Trophoblast cell (in vitro differentiated cells and primary cell): ENCODE results near the gene RIPOR3.
"Not testable (repeated sequence)": the region's sequence is repeated elsewhere in the genome, so short reads cannot be mapped to it uniquely, and the experiment has no call there.

Experiments
- DNase-seq, 2 donors: peaks; one replicate each; pipeline ENCODE4 v3.0.0-alpha.2; 2016
- H2AFZ ChIP-seq: 2 replicates; pipeline ENCODE4 v1.6.1; 2013; ENCODE audit warnings: low read length, moderate library complexity, mild to moderate bottlenecking; ENCODE audit not compliant: insufficient read depth, poor library complexity
- H2AK5ac ChIP-seq: 2 replicates; pipeline ENCODE4 v1.6.1; 2013; ENCODE audit warnings: mild to moderate bottlenecking, low read length
- H2BK120ac ChIP-seq: 2 replicates; pipeline ENCODE4 v1.6.1; 2013; ENCODE audit warnings: low read length, mild to moderate bottlenecking, moderate library complexity; ENCODE audit not compliant: insufficient read depth, poor library complexity
- H2BK12ac ChIP-seq: 2 replicates; pipeline ENCODE4 v1.6.1; 2013; ENCODE audit warnings: mild to moderate bottlenecking, low read length, moderate library complexity
- H2BK5ac ChIP-seq: 2 replicates; pipeline ENCODE4 v1.6.1; 2013; ENCODE audit warnings: low read length, low read depth, moderate library complexity, mild to moderate bottlenecking; ENCODE audit not compliant: poor library complexity
- H3K14ac ChIP-seq: 2 replicates; pipeline ENCODE4 v1.6.1; 2013; ENCODE audit warnings: mild to moderate bottlenecking, low read length
- H3K18ac ChIP-seq: 2 replicates; pipeline ENCODE4 v1.6.1; 2013; ENCODE audit warnings: mild to moderate bottlenecking, low read length
- H3K23ac ChIP-seq: 2 replicates; pipeline ENCODE4 v1.6.1; 2013; ENCODE audit warnings: low read length
- H3K27ac ChIP-seq: 2 replicates; pipeline ENCODE4 v1.5.1; 2013; ENCODE audit warnings: low read depth, mild to moderate bottlenecking, inconsistent platforms, low read length, moderate library complexity
- H3K27me3 ChIP-seq: 2 replicates; pipeline ENCODE4 v1.6.1; 2013; ENCODE audit warnings: inconsistent platforms, mild to moderate bottlenecking, low read length, moderate library complexity; ENCODE audit not compliant: insufficient read depth
- H3K36me3 ChIP-seq, 2 experiments: 1 replicate in 1 of 2; 2 replicates in 1 of 2; pipeline ENCODE4 v1.6.1; 2013; ENCODE audit warnings: low read length in 2 of 2, mild to moderate bottlenecking in 2 of 2, moderate library complexity in 1 of 2; ENCODE audit not compliant: insufficient read depth in 2 of 2, control insufficient read depth in 1 of 2
- H3K4ac ChIP-seq: 2 replicates; pipeline ENCODE4 v1.6.1; 2013; ENCODE audit warnings: low read depth, mild to moderate bottlenecking, low read length, moderate library complexity
- H3K4me1 ChIP-seq, 2 experiments: 1 replicate in 1 of 2; 2 replicates in 1 of 2; pipeline ENCODE4 v1.6.1; 2013; ENCODE audit warnings: low read length in 2 of 2, mild to moderate bottlenecking in 2 of 2, moderate library complexity in 1 of 2; ENCODE audit not compliant: insufficient read depth in 2 of 2, control insufficient read depth in 1 of 2
- H3K4me2 ChIP-seq: 2 replicates; pipeline ENCODE4 v1.6.1; 2013; ENCODE audit warnings: inconsistent platforms, mild to moderate bottlenecking, low read length, moderate library complexity
- H3K4me3 ChIP-seq: 2 replicates; pipeline ENCODE4 v1.5.1; 2013; ENCODE audit warnings: mild to moderate bottlenecking, low read depth, low read length, inconsistent platforms
- H3K79me1 ChIP-seq: one replicate; pipeline ENCODE4 v1.6.1; 2013; ENCODE audit warnings: low read length
- H3K79me2 ChIP-seq: 2 replicates; pipeline ENCODE4 v1.6.1; 2013; ENCODE audit warnings: low read length, mild to moderate bottlenecking; ENCODE audit not compliant: control insufficient read depth, insufficient read depth, poor library complexity
- H3K9ac ChIP-seq: 2 replicates; pipeline ENCODE4 v1.6.1; 2013; ENCODE audit warnings: mild to moderate bottlenecking, low read length
- H3K9me3 ChIP-seq: 2 replicates; pipeline ENCODE4 v1.6.1; 2013; ENCODE audit warnings: low read depth, mild to moderate bottlenecking, control low read depth, inconsistent platforms, low read length; ENCODE audit not compliant: insufficient read depth
- H4K12ac ChIP-seq: 2 replicates; pipeline ENCODE4 v1.6.1; 2013; ENCODE audit warnings: low read depth, mild to moderate bottlenecking, low read length, moderate library complexity
- H4K8ac ChIP-seq: 2 replicates; pipeline ENCODE4 v1.6.1; 2013; ENCODE audit warnings: low read depth, mild to moderate bottlenecking, low read length, moderate library complexity
- H4K91ac ChIP-seq: one replicate; pipeline ENCODE4 v1.6.1; 2013; ENCODE audit warnings: low read depth, mild to moderate bottlenecking, low read length, moderate library complexity
- WGBS: extraction: QIAGEN DNeasy Blood & Tissue Kit; methylation state at CpG from one replicate; pipeline ENCODE4 v1.1.7; 2013; ENCODE audit warnings: missing lambda C conversion rate; ENCODE audit not compliant: insufficient read length, insufficient coverage; ENCODE audit errors: extremely low coverage; 5-methylcytosine and 5-hydroxymethylcytosine counted together

RIPOR3 gene

DNA sequence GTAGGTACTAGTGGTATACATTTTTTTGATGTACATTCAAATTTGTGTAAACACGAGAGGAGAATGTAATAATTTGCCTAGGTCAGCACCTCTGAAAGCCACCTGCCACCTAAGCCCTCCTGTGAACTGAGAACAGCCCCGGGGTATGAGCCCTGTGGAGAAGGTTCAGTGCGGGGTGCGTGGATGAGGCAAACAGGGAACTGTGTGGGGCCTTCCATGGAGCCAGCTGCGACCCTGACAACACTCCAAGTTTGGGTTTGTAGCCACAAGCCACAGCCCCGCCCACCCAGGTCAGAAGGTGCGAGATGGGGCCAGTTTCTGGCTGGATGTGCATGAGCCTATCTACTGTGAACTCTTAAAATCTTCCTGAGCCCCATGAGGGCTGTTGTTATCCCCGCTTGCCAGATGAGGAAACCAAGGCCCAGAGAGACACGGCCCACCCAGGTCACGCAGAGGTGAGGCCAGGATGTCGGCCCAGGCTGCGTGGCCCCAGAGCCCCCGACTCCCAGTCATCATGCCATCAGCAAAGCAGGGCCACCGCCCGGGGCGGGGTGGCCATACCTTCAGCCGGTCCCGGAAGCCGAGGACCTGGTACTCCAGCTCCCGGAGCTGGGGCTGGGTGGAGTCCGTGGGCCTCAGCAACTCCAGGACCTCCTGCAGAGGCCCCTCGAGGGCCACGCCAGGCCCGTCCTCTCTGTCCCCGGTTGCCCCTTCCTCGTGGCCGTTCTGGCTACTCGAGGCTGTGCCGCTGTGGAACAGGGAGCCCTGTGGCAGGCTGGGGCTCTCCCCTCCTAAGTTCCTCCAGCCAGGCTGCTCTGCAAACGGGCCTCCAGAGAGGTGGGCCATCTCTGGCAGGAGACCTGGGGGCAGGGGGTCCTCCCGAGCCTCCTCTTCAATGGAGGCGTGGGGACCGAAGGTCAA lies 89.6 kb downstream of the RIPOR3 start:
- Histone ChIP-seq H3K4ac (no peak overlapping the region), H3K27ac (no peak overlapping the region), H3K79me2 (no peaks in the 10 kb centered on the region), H2BK120ac (no peak overlapping the region), H3K4me3 (no peak overlapping the region), H3K18ac (no peak overlapping the region), H3K36me3 (no peaks in the 10 kb centered on the region), H4K91ac (no peak overlapping the region), H4K8ac (no peak overlapping the region), H3K9me3 (peaks cover 2% of the 10 kb centered on the region), H3K27me3 (no peaks in the 10 kb centered on the region), H3K4me2 (no peak overlapping the region), H3K23ac (no peak overlapping the region), H4K12ac (no peak overlapping the region), H3K79me1 (no peaks in the 10 kb centered on the region), H2BK5ac (no peak overlapping the region), H2BK12ac (no peak overlapping the region), H3K4me1 (peaks cover 3% of the 10 kb centered on the region in 2 experiments), H3K14ac (no peak overlapping the region), H2AK5ac (no peak overlapping the region), H2AFZ (no peak overlapping the region), H3K9ac (no peak overlapping the region)
- no peak for DNase-seq
- no CpG with 5 or more reads among the region's 33 CpGs for WGBS

DNA sequence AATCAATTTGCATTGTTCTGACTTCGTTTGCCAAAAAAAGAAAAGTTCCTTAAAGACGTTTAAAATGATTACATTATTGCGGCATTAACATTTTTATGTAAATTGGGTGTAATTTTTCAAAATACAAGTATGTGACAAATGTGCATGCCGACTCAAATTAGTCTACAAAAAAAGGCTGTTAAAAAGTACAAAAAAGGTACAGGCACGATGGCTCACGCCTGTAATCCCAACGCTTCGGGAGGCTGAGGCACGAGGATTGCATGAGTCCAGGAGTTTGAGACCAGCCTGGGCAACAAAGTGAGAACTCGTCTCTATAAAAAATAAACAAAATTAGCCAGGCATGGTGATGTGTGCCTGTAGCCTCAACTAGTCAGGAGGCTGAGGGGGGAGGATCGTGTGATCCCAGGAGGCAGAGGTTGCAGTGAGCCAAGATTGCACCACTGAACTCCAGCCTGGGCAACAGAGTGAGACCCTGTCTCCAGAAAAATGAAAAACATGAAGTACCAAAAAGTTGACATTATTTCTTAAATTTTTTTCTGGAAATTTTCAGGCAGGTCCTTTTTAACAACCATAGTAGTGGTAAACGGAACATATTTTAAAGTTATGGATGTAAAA lies 91.0 kb downstream of the RIPOR3 start:
- no peak overlapping the region for H3K14ac ChIP-seq
- no peak overlapping the region for H3K23ac ChIP-seq
- WGBS = no CpG with 5 or more reads among the region's 12 CpGs
- no peak overlapping the region for H2AK5ac ChIP-seq
- no peaks in the 10 kb centered on the region for H3K79me1 ChIP-seq
- no peak overlapping the region for H2BK5ac ChIP-seq
- H2BK12ac ChIP-seq = no peak overlapping the region
- no peak overlapping the region for H3K4me2 ChIP-seq
- H3K9ac ChIP-seq = no peak overlapping the region
- no peak overlapping the region for H2BK120ac ChIP-seq
- H3K4me1 ChIP-seq = peaks cover 5 to 8% of the 10 kb centered on the region in 2 experiments
- no peaks in the 10 kb centered on the region for H3K79me2 ChIP-seq
- no peak for DNase-seq
- no peak overlapping the region for H4K91ac ChIP-seq
- H4K8ac ChIP-seq = no peak overlapping the region
- no peaks in the 10 kb centered on the region for H3K36me3 ChIP-seq
- H2AFZ ChIP-seq = no peak overlapping the region
- no peak overlapping the region for H4K12ac ChIP-seq
- no peak overlapping the region for H3K4me3 ChIP-seq
- H3K27ac ChIP-seq = no peak overlapping the region
- no peaks in the 10 kb centered on the region for H3K27me3 ChIP-seq
- H3K18ac ChIP-seq = no peak overlapping the region
- H3K9me3 ChIP-seq = peaks cover 2% of the 10 kb centered on the region
- no peak overlapping the region for H3K4ac ChIP-seq

DNA sequence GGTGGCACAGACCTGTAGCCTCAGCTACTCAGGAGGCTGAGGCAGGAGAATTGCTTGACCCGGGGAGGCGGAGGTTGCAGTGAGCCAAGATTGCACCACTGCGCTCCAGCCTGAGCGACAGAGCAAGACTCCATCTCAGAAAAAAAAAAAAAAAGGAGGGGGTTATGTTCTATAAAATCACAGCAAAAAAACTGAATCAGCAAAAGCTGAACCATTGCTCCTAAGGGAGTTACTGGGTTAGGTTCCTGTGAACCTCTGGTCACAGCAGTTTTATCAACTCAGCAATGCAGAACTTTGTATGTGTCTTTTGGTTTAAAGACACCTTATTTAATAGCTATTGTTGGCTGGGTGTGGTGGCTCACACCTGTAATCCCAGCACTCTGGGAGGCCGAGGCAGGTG lies 92.6 kb downstream of the RIPOR3 start:
- not testable (repeated sequence) for H3K4ac ChIP-seq, H3K79me1 ChIP-seq, H3K4me3 ChIP-seq, H4K12ac ChIP-seq, H3K4me2 ChIP-seq, H3K27ac ChIP-seq, H4K91ac ChIP-seq, H2AFZ ChIP-seq, H3K79me2 ChIP-seq, H2BK12ac ChIP-seq, H3K18ac ChIP-seq, H3K23ac ChIP-seq, H3K27me3 ChIP-seq, H4K8ac ChIP-seq, H3K9ac ChIP-seq, H2AK5ac ChIP-seq, H3K4me1 ChIP-seq, DNase-seq, H3K14ac ChIP-seq, H2BK120ac ChIP-seq, H3K36me3 ChIP-seq, H2BK5ac ChIP-seq, H3K9me3 ChIP-seq
- no CpG with 5 or more reads among the region's 5 CpGs for WGBS

DNA sequence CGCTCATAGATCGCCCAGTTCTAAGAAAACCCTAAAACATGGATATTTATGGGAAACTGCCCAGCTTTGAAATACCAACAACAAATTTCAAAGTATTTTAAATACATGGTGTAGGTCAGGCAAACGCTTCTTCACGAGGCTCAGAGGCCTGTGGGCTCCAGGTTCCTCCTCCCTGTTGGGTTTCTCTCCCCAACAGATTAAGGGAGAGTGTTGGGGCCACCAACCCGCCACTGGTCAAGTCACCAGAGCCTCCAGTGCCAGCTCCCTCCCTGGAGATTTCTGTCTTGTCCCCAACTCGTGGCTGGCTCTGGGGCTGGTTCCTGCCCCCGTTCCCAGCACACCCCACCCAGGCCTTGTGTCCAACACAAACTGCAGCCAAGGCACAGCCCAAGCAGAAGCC lies 93.3 kb downstream of the RIPOR3 start:
- no peaks in the 10 kb centered on the region for H3K27me3 ChIP-seq
- H3K9ac ChIP-seq = no peak overlapping the region
- H2AFZ ChIP-seq = no peak overlapping the region
- H3K27ac ChIP-seq = no peak overlapping the region
- DNase-seq = no peak
- H3K14ac ChIP-seq = no peak overlapping the region
- H3K9me3 ChIP-seq = peaks cover 2% of the 10 kb centered on the region
- H3K79me2 ChIP-seq = no peaks in the 10 kb centered on the region
- no peak overlapping the region for H3K18ac ChIP-seq
- no peak overlapping the region for H2AK5ac ChIP-seq
- H3K4me2 ChIP-seq = no peak overlapping the region
- H3K4me1 ChIP-seq = peaks cover 5 to 8% of the 10 kb centered on the region in 2 experiments
- no peak overlapping the region for H2BK5ac ChIP-seq
- H4K12ac ChIP-seq = no peak overlapping the region
- H4K91ac ChIP-seq = no peak overlapping the region
- H3K4me3 ChIP-seq = no peak overlapping the region
- no peak overlapping the region for H2BK120ac ChIP-seq
- H4K8ac ChIP-seq = no peak overlapping the region
- no peaks in the 10 kb centered on the region for H3K36me3 ChIP-seq
- H2BK12ac ChIP-seq = no peak overlapping the region
- no peak overlapping the region for H3K4ac ChIP-seq
- no peak overlapping the region for H3K23ac ChIP-seq
- H3K79me1 ChIP-seq = no peaks in the 10 kb centered on the region
- WGBS = no CpG with 5 or more reads among the region's 7 CpGs
